ENCODE data around the gene COQ5. TPM values are rescaled to one million over a fixed set of nuclear protein-coding genes. Genes with fewer than 3 reads are reported as not detected.
"Not testable (repeated sequence)": the region's sequence is repeated elsewhere in the genome, so short reads cannot be mapped to it uniquely, and the experiment has no call there.

Gene COQ5
- total RNA-seq, 2 donors from 2014 or later = 18.1 to 26.7 TPM

DNA sequence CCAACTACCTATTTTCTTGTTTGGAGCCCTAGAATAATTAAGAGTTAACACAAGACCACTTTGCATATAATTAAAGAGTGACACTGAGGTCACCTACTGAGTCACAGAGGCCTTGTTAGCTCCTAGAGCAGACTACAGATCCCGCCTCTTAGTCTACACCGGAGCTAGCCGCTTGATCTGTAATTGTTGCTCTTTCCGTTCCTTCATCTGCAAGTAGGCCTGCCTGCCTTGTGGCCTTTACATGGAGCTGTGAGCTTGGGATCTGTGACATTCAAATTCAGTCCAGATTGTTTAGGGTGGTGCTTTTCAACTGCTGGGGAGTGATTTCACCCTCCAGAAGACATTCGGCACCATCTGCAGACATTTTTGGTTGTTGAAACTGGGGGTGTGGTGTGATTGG, 38.6 kb downstream of the COQ5 start:
- Histone ChIP-seq H3K4me1 (replicated peaks) (no peaks in the 10 kb centered on the region), H3K27me3 (replicated peaks; ENCODE audit: insufficient read depth) (no peaks in the 10 kb centered on the region), H3K4me3 (no peak overlapping the region), H3K27ac (no peak overlapping the region), H3K9me3 (no peaks in the 10 kb centered on the region), H3K36me3 (no peaks in the 10 kb centered on the region)
- no peak for DNase-seq (ENCODE audit: low spot score)
- no peak for TF ChIP-seq POLR2A (IDR thresholded peaks at IDR 0.05)
- no peak for TF ChIP-seq POLR2AphosphoS5 (IDR thresholded peaks at IDR 0.05)
- TF ChIP-seq, protein P1, sequence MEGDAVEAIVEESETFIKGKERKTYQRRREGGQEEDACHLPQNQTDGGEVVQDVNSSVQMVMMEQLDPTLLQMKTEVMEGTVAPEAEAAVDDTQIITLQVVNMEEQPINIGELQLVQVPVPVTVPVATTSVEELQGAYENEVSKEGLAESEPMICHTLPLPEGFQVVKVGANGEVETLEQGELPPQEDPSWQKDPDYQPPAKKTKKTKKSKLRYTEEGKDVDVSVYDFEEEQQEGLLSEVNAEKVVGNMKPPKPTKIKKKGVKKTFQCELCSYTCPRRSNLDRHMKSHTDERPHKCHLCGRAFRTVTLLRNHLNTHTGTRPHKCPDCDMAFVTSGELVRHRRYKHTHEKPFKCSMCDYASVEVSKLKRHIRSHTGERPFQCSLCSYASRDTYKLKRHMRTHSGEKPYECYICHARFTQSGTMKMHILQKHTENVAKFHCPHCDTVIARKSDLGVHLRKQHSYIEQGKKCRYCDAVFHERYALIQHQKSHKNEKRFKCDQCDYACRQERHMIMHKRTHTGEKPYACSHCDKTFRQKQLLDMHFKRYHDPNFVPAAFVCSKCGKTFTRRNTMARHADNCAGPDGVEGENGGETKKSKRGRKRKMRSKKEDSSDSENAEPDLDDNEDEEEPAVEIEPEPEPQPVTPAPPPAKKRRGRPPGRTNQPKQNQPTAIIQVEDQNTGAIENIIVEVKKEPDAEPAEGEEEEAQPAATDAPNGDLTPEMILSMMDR (IDR thresholded peaks at IDR 0.05) = no peak
- WGBS = 99% methylated on average over 5 of the region's 5 CpGs
- intact Hi-C loops (cut with DNase I) = loop anchor here (10.0 kb wide), 1 partner anchor 74 kb away; no protein-coding TSS in a partner anchor

DNA sequence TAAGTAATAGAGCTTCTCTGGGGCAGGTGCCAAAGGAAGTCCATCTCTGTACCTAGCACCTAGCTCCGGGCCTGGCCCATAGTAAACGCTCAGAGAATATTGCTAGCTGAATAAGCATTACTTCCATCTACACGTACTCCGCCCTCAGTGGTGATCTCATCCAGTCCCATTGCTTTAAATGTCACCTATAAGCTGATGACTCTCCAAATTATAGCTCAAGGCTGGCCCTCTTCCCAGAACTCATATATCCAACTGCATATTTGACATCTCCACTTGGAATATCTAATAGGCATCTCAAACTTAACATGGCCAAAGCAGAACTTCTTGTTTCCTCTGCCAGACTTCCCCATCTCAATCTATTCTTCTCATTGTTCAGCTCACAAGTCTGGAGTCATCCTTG, 39.9 kb downstream of the COQ5 start:
- H3K36me3 ChIP-seq = no peaks in the 10 kb centered on the region
- H3K27me3 ChIP-seq (replicated peaks; ENCODE audit: insufficient read depth) = no peaks in the 10 kb centered on the region
- no peaks in the 10 kb centered on the region for H3K9me3 ChIP-seq
- H3K27ac ChIP-seq = no peak overlapping the region
- intact Hi-C loops (cut with DNase I) = no loop called here
- 68% methylated on average over 4 of the region's 4 CpGs for WGBS
- no peak for DNase-seq (ENCODE audit: low spot score)
- no peak overlapping the region for H3K4me3 ChIP-seq
- H3K4me1 ChIP-seq (replicated peaks) = no peaks in the 10 kb centered on the region
- TF ChIP-seq, protein P1 (IDR thresholded peaks at IDR 0.05) = no peak
- TF ChIP-seq POLR2AphosphoS5 (IDR thresholded peaks at IDR 0.05) (no peak), POLR2A (IDR thresholded peaks at IDR 0.05) (no peak)

DNA sequence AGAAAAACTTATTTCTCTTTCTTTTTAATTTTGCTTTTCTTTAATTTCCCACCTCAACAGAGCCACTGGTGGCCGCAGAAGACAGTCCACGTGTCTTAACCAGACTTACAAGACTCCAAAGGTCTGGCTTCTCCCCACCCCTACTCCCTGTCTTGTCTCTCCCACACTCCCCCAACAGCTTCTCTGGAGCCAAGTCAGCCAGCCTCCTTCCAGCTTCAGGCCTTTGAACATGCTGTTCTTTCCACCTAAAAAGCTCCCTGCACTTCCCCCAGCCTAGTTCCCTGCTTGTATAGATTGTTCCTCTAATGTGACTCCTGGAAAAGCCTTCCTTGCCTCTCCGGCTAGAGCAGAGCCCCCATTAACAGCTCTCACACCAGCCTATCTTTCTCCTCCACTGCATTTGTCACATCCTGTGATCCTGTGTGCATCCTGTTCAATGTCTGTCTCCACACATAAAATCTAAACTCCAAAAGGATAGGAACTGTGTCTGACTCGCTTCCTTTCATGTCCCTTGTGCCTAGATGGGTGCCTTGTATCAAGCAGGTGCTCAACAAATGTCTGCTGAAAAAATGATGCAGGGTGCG, 40.8 kb downstream of the COQ5 start:
- WGBS = 61% methylated on average over 5 of the region's 5 CpGs
- no peak for TF ChIP-seq POLR2AphosphoS5 (IDR thresholded peaks at IDR 0.05)
- TF ChIP-seq, protein P1 (IDR thresholded peaks at IDR 0.05) = no peak
- no peak for TF ChIP-seq POLR2A (IDR thresholded peaks at IDR 0.05)
- no peak overlapping the region for H3K27ac ChIP-seq
- no peak for DNase-seq (ENCODE audit: low spot score)
- H3K36me3 ChIP-seq = no peaks in the 10 kb centered on the region
- H3K4me1 ChIP-seq (replicated peaks) = no peaks in the 10 kb centered on the region
- no peaks in the 10 kb centered on the region for H3K27me3 ChIP-seq (replicated peaks; ENCODE audit: insufficient read depth)
- no peak overlapping the region for H3K4me3 ChIP-seq
- H3K9me3 ChIP-seq = no peaks in the 10 kb centered on the region
- intact Hi-C loops (cut with DNase I) = no loop called here

DNA sequence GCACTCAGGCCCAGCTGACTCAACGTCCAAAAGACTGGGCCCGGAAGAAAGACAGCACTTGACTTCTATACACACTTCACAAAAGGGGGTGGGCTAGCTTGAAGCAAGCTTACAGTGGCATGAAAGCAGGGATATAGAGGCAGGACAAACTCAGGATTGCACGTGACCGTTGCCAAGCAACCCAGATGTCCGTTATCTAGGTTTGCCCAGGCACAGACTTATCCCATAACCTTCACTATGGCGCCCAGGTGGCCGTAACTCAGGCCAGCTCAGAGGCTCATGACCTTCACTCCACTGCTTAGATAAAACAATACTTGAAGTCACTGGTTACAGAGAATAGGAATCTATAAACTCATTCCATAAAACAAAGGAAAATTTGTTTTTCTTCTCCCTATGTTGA, 41.4 kb downstream of the COQ5 start:
- H3K4me1 ChIP-seq (replicated peaks); H3K9me3 ChIP-seq; intact Hi-C loops (cut with DNase I); DNase-seq (ENCODE audit: low spot score); H3K4me3 ChIP-seq; H3K27me3 ChIP-seq (replicated peaks; ENCODE audit: insufficient read depth); H3K36me3 ChIP-seq; H3K27ac ChIP-seq: not testable (repeated sequence)
- WGBS = 83% methylated on average over 7 of the region's 7 CpGs

DNA sequence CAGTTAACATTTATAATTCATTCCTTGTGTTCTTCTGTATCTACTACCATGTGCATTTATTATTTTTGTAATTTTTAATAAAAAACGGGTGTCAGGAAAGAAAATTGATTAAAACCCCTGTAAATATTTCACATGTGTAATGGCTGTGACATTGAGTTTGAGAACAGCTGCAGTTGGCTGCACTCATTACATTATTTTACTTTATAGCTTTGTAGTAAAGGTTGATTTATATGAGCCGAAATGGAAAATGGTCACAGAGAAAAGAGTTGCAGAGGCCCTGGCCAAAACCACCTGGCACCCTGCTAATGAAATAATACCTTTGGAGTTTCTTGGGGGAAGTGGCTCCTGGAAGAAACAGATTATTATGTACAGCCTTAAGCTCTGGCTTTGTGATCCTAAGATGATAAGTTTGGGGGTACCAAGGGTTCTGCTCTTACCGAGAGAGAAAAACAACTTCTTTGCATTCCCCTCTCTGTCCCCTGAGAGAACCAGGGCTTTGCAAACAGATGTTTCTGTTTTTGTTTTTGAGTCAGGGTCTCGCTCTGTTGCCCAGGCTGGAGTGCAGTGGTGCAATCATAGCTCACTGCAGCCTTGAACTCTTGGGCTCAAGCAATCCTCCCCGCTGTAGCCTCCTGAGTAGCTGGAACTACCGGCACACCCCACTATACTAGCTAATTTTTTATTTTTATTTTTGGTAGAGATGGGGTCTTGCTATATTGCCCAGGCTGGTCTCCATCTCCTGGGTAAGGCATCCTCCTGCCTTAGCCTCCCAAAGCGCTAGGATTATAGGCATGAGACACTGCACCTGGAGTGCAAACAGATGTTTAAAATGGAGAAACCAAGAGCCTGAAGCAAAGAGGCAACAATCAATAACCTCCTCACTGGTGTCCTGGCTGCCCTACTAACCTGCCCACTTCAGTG, 42.7 kb downstream of the COQ5 start:
- intact Hi-C loops (cut with DNase I) = no loop called here
- no peak overlapping the region for H3K27ac ChIP-seq
- WGBS = 77% methylated on average over 7 of the region's 7 CpGs

More for the DNA sequence above, 42.7 kb downstream of the COQ5 start:
- no peaks in the 10 kb centered on the region for H3K36me3 ChIP-seq
- no peaks in the 10 kb centered on the region for H3K4me1 ChIP-seq (replicated peaks)
- no peaks in the 10 kb centered on the region for H3K27me3 ChIP-seq (replicated peaks; ENCODE audit: insufficient read depth)
- TF ChIP-seq, protein P1 (IDR thresholded peaks at IDR 0.05) = no peak
- TF ChIP-seq POLR2AphosphoS5 (IDR thresholded peaks at IDR 0.05) (no peak), POLR2A (IDR thresholded peaks at IDR 0.05) (no peak)
- H3K9me3 ChIP-seq = no peaks in the 10 kb centered on the region
- DNase-seq (ENCODE audit: low spot score) = no peak
- no peak overlapping the region for H3K4me3 ChIP-seq

Measured in prostate gland (tissue), 2 donors.